Thyroid gland (tissue), 4 donors: ENCODE data around the gene TRMT1L. TPM values are rescaled to one million over a fixed set of nuclear protein-coding genes. Genes with fewer than 3 reads are reported as not detected.

Experiments
- DNase-seq, 2 donors: peaks; one replicate each; pipeline ENCODE4 v3.0.0-alpha.2; 2019
- H3K27ac ChIP-seq, 3 donors: fragments of 200-600 bp; sonication (generic); 1 replicate in 2 of 3; 2 replicates in 1 of 3; pipeline ENCODE4 v1.5.1; 2016 to 2019; ENCODE audit warnings: mild to moderate bottlenecking in 1 of 3, moderate library complexity in 1 of 3
- H3K27me3 ChIP-seq: fragments of 200-600 bp; sonication (generic); one replicate; pipeline ENCODE4 v1.5.1; 2019
- H3K36me3 ChIP-seq, 2 donors: fragments of 200-600 bp; sonication (generic); one replicate each; pipeline ENCODE4 v1.5.1; 2016 to 2019
- H3K4me1 ChIP-seq, 2 donors: fragments of 200-600 bp; sonication (generic); one replicate each; pipeline ENCODE4 v1.5.1; 2017 to 2019
- H3K4me3 ChIP-seq, 3 donors: fragments of 200-600 bp; sonication (generic); replicated peaks in 1 of 3; 1 replicate in 2 of 3; 2 replicates in 1 of 3; pipeline ENCODE4 v1.5.1; 2016; ENCODE audit warnings: mild to moderate bottlenecking in 1 of 3
- H3K9me3 ChIP-seq: fragments of 200-600 bp; sonication (generic); one replicate; pipeline ENCODE4 v1.5.1; 2017
- CTCF ChIP-seq, 6 experiments: fragments of 200-600 bp in 3 of 6; fragments of 450-650 bp in 3 of 6; sonication (generic) in 3 of 6; IDR thresholded peaks; one replicate each; pipeline ENCODE4 v1.5.1; 2016 to 2019; ENCODE audit warnings: antibody characterized with exemption in 6 of 6, mild to moderate bottlenecking in 2 of 6, inconsistent platforms in 1 of 6, moderate library complexity in 1 of 6
- POLR2A ChIP-seq, 2 donors: fragments of 450-650 bp; IDR thresholded peaks; one replicate each; pipeline ENCODE4 v1.6.1; 2017; ENCODE audit warnings: antibody characterized with exemption in 2 of 2, mild to moderate bottlenecking in 2 of 2, moderate library complexity in 1 of 2
- WGBS, 2 donors: methylation state at CpG; one replicate each; pipeline ENCODE4 v1.1.5; 2017; 5-methylcytosine and 5-hydroxymethylcytosine counted together
- intact Hi-C: fragments of 100-400 bp; cut with DNase I; formaldehyde crosslinking; loops from one replicate; pipeline ENCODE4 v1.15.1; 2023
- total RNA-seq, 4 donors: library from RNA; depleted of rRNA; stranded (reverse); fragments of >200 nt; gene quantifications; one replicate each; pipeline ENCODE4 v1.2.3, GENCODE V29; 2016

TRMT1L gene
- total RNA-seq, 4 donors from 2014 or later = 25.2 to 31.7 (median 27.1) TPM

DNA sequence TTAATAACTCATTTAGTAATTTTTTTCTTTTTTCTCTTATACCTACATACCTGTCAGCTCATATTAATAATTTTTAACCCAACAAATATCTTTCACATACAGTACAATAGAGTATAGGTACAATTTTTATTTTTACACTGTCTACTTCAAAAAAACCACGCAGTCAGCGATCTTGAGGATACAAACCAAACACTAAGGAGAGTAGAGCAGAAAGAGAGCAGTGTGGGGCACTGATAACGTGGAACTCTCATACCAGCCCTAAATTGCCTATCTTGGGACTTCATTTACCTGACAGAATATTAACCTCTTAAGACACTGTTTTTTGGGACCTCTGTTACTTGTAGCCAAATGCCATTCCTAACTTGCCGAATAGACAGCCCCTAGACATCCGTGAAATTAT, 5.5 kb downstream of the TRMT1L start:
- no peak overlapping the region for H3K27ac ChIP-seq
- H3K36me3 ChIP-seq = peaks cover 8 to 10% of the 10 kb centered on the region in 2 donors
- H3K27me3 ChIP-seq = no peaks in the 10 kb centered on the region
- no peak for DNase-seq
- intact Hi-C loops = no loop called here
- TF ChIP-seq POLR2A (IDR thresholded peaks at IDR 0.05) (no peak), CTCF (IDR thresholded peaks at IDR 0.05) (no peak)
- H3K4me1 ChIP-seq = peaks cover 12 to 19% of the 10 kb centered on the region in 2 donors
- H3K9me3 ChIP-seq = no peaks in the 10 kb centered on the region
- 93 to 94% methylated on average over 5 of the region's 5 CpGs for WGBS, 2 donors
- H3K4me3 ChIP-seq = no peak overlapping the region

- TF ChIP-seq POLR2A (IDR thresholded peaks at IDR 0.05) (no peak), CTCF (IDR thresholded peaks at IDR 0.05) (no peak)
- intact Hi-C loops = no loop called here
- Histone ChIP-seq H3K9me3 (no peaks in the 10 kb centered on the region), H3K4me3 (no peak overlapping the region), H3K36me3 (peaks cover 7 to 20% of the 10 kb centered on the region in 2 donors), H3K27me3 (no peaks in the 10 kb centered on the region), H3K27ac (no peak overlapping the region), H3K4me1 (no peaks in the 10 kb centered on the region)
- no peak for DNase-seq
These were observed 12.5 kb downstream of the TRMT1L start for GRCh38 chr1:185144233-185144632.

DNA sequence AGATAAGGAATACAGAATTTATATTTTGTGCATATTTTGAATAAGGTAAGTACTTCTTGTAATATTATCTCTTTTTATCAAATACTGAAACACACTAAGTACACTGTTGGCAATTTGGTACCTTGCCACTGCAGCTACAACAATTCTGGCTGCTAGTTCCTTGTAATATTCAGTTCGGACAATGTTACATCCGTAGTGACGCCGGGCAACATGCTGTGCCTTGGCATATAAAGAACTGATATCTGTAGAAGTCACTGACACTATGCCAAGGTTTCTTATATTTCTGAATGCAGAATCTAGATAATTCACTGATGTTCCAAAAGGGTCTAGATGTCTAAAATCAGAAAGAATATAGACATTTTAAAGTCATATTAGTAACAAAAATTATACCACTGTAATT, 17.5 kb downstream of the TRMT1L start:
- Histone ChIP-seq H3K4me1 (no peaks in the 10 kb centered on the region), H3K27ac (no peak overlapping the region), H3K36me3 (peaks cover 4 to 15% of the 10 kb centered on the region in 2 donors), H3K4me3 (no peak overlapping the region), H3K27me3 (no peaks in the 10 kb centered on the region), H3K9me3 (no peaks in the 10 kb centered on the region)
- DNase-seq = no peak
- TF ChIP-seq POLR2A (IDR thresholded peaks at IDR 0.05) (no peak), CTCF (IDR thresholded peaks at IDR 0.05) (no peak)
- WGBS, 2 donors = 96 to 98% methylated on average over 4 of the region's 4 CpGs
- intact Hi-C loops = no loop called here

GRCh38 chr1:185137896-185138545, 18.7 kb downstream of the TRMT1L start:
- TF ChIP-seq CTCF (IDR thresholded peaks at IDR 0.05) (no peak), POLR2A (IDR thresholded peaks at IDR 0.05) (no peak)
- Histone ChIP-seq H3K27ac (no peak overlapping the region), H3K4me3 (no peak overlapping the region), H3K9me3 (no peaks in the 10 kb centered on the region), H3K36me3 (peaks cover 4 to 14% of the 10 kb centered on the region in 2 donors), H3K27me3 (no peaks in the 10 kb centered on the region), H3K4me1 (no peaks in the 10 kb centered on the region)
- no peak for DNase-seq
- 94 to 97% methylated on average over 1 of the region's 1 CpG for WGBS, 2 donors
- intact Hi-C loops = no loop called here

- WGBS, 2 donors = 95 to 97% methylated on average over 1 of the region's 1 CpG
- no peak for TF ChIP-seq POLR2A (IDR thresholded peaks at IDR 0.05)
- TF ChIP-seq CTCF (IDR thresholded peaks at IDR 0.05) = no peak
- H3K9me3 ChIP-seq = no peaks in the 10 kb centered on the region
- no peak overlapping the region for H3K4me3 ChIP-seq
- DNase-seq = no peak
- no peaks in the 10 kb centered on the region for H3K4me1 ChIP-seq
- intact Hi-C loops = no loop called here
- H3K36me3 ChIP-seq = peaks cover 6 to 16% of the 10 kb centered on the region in 2 donors
- H3K27me3 ChIP-seq = no peaks in the 10 kb centered on the region
- H3K27ac ChIP-seq = no peak overlapping the region
These were observed 24.2 kb downstream of the TRMT1L start for GRCh38 chr1:185132534-185132933.
